Activated CD8-positive, alpha-beta memory T cell treated with anti-CD3 and anti-CD28 coated beads for 48 hours (primary cell): ENCODE data around the gene PITX3.

Experiments used
- DNase-seq, 3 experiments: peaks; one replicate each; pipeline ENCODE4 v3.0.0-alpha.2; 2020; ENCODE audit warnings: low read depth in 2 of 3, low spot score in 2 of 3

Gene PITX3

GRCh38 chr10:102185811-102186527 is 55.3 kb downstream of the PITX3 start:
- no peak for DNase-seq

DNA sequence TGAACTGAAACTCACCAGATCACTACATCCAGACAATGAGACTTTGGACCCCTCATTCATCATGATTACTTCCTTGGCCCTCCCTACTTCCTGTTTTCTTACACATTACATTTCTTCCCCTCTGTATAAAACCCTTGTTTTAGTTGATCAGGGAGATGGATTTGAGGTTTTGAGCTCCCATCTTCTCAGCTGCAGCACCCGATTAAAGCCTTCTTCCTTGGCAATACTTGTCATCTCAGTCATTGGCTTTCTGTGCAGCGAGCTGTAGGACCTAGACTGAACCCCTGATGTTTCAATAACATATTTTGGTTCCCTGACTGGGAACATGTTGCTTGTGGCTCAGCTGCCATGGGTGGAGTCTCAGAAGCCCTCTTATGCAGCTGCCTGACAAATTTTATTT is 56.0 kb downstream of the PITX3 start:
- no peak for DNase-seq

GRCh38 chr10:102184606-102185005 is 56.7 kb downstream of the PITX3 start:
- no peak for DNase-seq
